Testis (tissue), 2 donors: ENCODE measurements around the gene INPP5A.
"Not testable (repeated sequence)": the region's sequence is repeated elsewhere in the genome, so short reads cannot be mapped to it uniquely, and the experiment has no call there.

Source experiments
- POLR2A ChIP-seq: fragments of 450-650 bp; IDR thresholded peaks from one replicate; pipeline ENCODE4 v1.6.1; 2017; ENCODE audit warnings: antibody characterized with exemption, mild to moderate bottlenecking, moderate library complexity
- TF ChIP-seq, protein P1 (sequence below), 3 experiments: fragments of 450-650 bp in 2 of 3; fragments of 200-600 bp in 1 of 3; sonication (generic) in 1 of 3; IDR thresholded peaks; one replicate each; pipeline ENCODE4 v1.5.1; 2016 to 2019; ENCODE audit warnings: antibody characterized with exemption in 3 of 3, mild to moderate bottlenecking in 2 of 3, moderate library complexity in 1 of 3

DNA sequence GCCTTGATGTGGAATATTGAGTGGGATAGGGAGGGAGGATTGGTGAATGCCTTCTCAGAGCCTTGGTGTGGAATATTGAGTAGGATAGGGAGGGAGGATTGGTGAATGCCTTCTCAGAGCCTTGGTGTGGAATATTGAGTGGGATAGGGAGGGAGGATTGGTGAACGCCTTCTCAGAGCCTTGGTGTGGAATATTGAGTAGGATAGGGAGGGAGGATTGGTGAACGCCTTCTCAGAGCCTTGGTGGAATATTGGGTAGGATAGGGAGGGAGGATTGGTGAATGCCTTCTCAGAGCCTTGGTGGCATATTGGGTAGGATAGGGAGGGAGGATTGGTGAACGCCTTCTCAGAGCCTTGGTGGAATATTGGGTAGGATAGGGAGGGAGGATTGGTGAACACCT, 16.0 kb downstream of the INPP5A start:
- TF ChIP-seq, protein P1, sequence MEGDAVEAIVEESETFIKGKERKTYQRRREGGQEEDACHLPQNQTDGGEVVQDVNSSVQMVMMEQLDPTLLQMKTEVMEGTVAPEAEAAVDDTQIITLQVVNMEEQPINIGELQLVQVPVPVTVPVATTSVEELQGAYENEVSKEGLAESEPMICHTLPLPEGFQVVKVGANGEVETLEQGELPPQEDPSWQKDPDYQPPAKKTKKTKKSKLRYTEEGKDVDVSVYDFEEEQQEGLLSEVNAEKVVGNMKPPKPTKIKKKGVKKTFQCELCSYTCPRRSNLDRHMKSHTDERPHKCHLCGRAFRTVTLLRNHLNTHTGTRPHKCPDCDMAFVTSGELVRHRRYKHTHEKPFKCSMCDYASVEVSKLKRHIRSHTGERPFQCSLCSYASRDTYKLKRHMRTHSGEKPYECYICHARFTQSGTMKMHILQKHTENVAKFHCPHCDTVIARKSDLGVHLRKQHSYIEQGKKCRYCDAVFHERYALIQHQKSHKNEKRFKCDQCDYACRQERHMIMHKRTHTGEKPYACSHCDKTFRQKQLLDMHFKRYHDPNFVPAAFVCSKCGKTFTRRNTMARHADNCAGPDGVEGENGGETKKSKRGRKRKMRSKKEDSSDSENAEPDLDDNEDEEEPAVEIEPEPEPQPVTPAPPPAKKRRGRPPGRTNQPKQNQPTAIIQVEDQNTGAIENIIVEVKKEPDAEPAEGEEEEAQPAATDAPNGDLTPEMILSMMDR (IDR thresholded peaks at IDR 0.05), result not testable (repeated sequence)
- not testable (repeated sequence) for TF ChIP-seq POLR2A
